HG02840 (cell line): ENCODE measurements around the gene AIPL1.

Source experiments
- ATAC-seq: cut with Tn5 transposase; IDR thresholded peaks from one replicate; pipeline ENCODE4 v1.9.1; 2021; ENCODE audit warnings: mild to moderate bottlenecking, moderate library complexity, moderate number of reproducible peaks; ENCODE audit not compliant: unreplicated experiment, low FRiP score

AIPL1 gene

DNA sequence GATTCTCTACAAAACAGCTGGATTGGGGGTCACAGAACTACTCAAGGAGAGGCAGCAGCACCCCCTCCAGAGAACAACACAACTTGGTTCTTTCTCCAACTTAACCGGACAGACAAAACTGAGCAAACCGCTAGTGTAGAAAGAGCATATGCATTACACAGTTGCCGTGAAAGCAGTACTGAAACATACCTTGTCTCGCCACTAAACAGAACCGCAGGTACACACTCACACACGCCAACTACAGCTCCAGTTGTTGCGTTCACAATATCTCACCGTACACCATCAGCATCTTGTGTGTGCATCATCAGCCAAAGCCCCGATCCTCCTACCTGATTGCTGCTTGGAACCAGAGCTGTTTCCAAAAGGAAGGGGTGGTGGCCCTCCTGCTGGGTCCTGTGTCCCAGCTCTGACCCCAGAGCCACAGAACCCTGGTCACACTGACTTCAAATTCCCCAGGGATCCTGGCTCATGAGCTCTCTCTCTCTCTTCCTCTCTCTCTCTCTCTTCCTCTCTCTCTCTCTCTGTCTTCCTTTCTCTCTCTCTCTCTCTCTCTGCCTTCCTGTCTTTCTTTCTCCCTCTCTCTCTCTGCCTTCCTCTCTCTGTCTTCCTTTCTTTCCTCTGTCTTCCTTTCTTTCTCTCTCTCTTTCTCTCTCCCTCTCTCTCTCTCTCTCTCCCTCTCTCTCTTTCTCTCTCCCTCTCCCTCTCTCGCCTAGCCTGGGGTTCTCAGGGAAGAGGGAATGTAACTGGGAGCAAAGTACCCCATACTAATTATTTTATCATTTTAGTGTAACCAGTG, 17.7 kb upstream of the AIPL1 start:
- no peak for ATAC-seq

DNA sequence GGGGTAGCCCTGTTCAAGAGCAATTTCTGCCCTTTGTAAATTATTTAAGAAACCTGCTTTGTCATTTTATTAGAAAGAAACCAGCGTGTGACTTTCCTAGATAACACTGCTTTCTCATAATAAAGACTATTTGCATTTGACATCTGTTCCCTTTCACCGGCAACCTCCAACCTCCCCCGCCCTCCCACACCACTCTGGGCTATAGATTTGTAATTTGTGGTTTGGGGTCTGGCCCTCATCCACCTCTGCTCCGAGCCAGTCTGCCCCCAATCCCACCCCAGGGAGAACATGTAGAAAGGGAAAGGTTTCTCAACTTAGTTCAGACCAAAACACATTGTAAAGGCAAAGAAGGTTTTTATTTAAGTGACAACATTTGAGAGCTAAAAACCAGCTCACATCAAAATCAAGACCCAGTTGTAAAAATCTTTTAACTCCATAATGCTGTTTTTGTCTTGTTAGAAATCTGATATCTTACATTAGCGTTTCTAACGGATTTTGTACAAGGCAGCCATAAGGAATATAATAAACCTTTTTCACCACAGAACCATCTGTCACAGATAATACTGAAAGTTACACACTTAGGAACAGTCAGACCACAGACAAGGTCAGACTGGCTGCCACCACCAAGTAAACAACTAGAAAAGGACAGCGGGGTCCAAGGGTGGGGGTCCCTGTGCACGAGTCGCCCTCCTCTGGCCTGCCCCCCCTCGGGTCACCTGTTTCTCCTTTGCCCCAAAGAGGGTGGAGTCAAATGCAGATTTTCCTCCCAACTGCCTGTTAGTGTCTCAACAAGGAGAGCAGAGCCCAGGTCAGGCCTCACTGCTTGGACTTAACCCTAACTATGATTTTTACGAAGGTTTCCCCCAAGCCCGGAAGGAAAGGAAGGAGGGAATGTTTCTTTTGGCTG, 16.3 kb upstream of the AIPL1 start:
- ATAC-seq, result no peak

DNA sequence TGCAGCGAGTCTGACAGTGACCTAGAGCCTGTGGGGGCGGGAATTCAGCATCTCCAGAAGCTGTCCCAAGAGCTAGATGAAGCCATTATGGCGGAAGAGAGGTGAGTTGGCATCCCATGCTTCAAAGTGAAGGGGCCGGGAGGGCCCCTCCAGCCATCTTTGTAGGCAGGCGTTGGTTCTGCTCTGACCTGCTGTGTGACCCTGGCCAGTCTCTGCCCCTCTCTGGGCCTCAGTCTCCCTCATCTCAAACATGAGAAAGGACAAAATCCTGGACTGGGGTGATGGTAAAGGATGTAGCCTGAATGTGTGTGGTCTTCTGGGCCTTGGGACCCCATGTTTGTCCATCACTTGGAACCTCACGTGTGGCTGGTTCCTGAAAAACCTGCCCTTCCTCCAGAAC, 14.4 kb upstream of the AIPL1 start:
- ATAC-seq, result no peak

DNA sequence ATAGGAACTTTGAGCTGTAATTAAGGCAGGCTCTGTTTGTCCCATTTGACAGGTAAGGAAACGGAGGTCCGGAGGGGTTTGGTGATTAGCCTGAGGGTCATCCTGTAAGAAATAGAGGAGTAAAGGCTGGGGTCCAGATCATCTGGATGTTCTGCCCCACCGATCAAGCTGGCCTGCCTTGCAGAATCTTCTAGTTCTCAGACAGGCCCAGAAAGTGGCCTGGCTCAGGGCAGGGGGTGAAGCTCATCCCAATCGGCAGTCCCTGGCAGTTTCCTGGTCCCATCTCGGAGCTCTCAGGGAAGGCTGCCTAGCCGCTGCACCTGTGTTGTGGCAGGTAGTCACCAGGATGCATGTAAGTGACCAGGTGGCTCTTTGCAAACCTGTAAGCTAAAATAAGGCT, 13.6 kb upstream of the AIPL1 start:
- ATAC-seq, result no peak

DNA sequence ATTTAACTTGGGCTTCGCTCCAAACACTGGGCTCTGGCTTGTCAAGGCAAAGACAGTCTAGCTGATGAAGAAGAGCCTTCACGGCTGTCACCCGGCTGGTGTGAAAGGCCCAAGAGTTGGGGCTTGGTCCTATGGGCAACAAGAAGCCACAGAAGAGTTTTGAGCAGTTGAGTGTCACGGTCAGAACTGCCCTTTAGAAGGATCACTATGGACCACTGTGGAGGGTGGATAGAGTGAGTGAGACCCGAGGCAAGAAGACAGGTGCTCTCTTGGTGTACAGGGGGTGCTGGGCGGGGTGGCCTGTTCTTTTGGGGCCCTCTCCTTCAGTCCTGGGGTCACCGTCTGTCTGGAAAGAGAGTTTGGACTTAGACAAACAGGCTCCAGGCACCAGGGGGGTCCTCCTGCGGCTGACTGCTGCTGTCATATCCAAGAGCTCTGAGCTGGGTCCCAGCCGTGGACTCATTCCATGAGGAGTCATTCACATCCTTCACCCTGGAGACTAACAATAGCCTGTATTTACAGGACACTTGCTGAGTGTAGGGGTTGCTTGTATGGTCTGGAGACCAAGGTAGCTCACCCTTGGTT, 11.7 kb upstream of the AIPL1 start:
- no peak for ATAC-seq

DNA sequence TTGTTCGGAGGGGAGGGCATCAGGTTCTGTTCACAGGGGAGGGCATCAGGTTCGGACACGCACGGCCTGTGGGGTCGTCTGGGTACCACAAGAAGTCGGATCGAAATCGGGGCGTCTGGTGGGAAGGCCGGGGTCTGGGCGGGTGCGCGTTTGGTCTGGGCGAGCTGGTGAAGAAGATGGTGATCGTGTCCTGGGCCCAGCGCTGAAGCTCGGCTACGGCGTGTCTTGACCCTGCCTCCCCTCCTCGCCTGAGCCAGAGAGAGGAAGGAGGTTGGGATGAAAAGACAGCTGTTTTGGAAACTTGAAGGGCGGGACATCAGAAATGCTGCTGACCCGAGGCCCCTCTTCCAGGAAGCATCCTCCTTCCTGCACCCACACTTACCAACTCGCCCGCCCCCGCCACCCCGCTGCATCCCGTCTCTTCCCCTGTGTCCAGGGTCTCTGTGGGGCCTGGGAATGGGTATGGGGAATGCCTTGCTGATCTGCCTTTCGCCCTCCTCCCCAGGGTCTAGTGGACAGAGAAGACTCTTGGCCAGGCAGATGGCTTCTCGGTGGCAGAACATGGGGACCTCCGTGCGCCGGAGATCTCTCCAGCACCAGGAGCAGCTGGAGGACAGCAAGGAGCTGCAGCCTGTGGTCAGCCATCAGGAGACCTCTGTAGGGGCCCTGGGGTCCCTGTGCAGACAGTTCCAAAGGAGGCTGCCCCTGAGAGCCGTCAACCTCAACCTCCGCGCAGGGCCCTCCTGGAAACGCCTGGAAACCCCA, 9.8 kb upstream of the AIPL1 start:
- ATAC-seq, result no peak

DNA sequence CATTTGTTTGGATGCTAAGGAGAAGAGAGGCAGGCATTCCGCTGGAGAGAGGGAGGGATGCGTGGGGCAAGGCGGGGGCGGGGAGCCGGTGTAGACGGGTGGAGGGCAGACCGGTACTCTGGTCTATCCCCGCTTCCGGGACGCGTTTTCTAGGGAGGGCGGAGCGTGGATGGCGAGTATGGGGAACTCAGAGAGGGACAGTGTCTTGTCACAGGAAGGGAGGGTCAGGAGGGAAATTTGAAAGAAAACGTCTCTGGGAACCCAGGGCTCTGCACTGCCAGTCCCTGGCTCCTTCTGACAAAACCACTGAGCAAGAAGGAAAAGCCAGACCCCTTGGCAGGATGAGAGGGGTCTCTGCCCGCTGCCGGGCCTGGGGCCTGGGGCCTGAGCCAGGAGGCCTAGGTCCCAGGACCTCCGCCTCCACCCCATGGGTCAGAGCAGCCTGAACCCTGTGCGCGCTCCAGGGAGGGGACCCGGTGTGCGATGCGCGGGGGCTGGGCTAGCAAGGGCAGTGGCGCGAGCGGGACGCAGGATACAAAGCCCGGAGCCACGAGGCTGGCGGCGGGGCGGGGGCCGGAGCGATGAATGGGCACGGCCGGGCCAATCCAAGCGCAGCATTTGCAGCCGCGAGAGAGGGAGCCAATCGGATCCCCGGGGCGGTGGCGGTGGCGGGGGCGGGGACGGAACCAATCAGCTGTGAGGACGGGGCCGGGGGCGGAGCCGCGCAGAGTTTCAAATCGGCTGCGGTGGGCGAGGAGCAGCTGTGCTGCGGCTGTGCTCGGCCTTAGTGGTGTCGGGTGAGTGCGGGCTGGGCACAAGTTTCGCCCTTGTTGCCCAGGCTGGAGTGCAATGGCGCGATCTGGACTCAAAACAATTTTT, 9.0 kb upstream of the AIPL1 start, which contains the start of gene PIMREG:
PIMREG (plus strand) TSS at position 764 of the 879 bp plus-strand sequence. CDS start 656 bp downstream, outside the sequence.
- ATAC-seq, result peak; percentile 85

DNA sequence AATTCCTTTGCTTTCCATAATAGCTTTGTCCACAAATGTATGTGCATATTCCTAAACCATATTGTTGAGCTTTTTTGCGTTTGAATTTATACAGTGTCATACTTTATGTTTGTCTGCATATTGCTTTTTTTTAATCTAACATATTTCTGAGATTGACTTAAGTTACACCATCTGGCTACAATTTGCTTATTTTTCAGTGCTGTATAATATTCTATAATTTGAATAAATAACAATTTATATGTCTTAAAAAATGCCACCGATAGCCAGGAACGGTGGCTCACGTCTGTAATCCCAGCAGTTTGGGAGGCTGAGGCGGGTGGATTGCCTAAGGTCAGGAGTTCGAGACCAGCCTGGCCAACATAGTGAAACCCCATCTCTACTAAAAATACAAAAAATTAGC, 7.9 kb upstream of the AIPL1 start:
- no peak for ATAC-seq

DNA sequence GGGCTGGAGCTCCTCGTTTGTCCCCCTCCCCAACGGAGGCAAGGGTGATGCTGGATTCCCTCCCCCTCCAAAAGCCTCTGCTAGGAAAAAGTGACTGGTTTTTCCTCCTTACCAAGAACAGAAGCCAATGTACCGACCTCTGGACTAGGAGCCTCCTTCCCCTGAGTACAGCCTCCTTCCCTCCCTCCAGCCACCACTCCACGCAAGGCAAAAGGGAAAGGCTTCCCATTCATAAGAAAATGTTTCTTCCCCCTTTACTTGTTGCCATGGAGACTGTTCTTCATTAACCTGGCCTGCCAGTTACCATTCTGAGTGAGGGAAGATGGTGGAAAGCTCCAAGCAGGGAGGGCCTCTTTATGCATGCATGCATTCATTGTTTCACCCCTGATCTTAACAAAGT, 5.0 kb upstream of the AIPL1 start:
- no peak for ATAC-seq

DNA sequence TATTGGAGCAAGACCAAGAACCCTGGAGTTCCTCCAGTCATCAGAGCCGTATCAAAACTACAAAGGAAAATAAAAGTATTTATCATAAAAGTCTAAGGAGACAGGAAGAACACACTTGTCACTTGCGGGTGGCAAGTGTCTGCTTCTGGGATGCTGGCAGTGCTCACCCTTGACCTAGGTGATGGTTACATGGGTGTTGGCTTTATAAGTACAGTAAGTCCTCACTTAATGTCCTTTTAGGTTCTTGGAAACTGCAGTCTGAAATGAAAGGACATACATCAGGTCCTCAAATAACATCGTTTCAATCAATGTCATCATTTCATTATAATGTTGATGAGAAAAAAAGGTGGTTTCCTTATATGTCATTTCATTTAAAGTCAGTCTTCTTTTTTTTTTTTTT, 3.0 kb upstream of the AIPL1 start:
- ATAC-seq, result no peak

DNA sequence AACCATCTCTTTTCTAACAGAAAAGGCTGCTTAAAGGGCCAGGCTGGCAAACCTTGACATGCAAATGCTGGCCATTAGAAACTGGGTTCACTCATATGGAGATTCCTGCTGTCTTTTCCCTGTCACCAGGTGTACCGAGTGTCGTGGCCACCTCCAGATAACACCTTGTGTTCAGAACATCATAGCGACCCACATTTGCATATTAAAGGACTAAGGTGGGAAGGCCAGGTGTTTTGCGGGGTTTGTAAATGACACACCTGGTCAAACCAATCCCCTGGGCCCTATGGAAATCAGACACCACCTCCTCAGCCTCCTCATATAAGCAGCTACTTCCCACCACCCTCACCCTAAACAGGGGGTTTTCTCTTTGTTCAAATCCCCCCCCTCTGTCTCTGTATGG, 2.5 kb upstream of the AIPL1 start:
- ATAC-seq, result no peak

DNA sequence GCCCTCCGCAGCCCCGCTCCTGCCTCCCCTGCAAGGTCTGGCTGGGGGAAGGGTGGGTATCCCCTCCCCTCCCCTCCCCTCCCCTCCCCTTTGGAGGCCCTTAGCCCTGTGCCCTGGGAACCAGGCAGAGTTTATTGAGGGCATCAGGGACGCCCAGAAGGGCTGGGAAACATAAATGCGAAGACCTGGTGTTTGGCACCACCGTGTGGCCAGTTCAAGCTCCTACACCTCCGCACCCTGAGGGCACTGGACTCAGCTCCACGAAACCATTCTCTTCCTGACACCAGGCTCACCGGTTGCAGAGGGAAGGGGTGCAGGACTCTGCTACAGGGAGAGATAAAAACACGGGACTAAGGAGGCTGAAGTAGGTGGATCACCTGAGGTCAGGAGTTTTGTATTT, 1.0 kb upstream of the AIPL1 start:
- no peak for ATAC-seq

DNA sequence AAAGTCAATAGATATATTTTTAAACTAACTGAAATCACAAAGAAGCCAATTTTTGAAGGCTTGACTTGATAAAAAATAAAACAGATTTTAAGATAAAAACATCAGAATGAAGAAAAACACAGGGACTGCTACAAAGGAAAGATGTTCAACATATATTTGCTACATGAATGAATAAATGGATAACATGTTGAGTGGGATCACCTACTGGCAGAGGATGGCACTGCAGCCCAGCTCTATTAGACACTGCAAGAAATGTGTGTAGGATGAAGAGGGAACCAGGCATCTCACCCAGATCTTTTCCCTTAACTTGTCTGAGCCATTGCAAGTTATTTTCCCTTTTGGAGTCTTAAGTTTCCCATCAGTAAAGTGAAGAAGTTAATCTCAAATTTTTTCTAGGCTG, 4.2 kb downstream of the AIPL1 start:
- ATAC-seq, result no peak

DNA sequence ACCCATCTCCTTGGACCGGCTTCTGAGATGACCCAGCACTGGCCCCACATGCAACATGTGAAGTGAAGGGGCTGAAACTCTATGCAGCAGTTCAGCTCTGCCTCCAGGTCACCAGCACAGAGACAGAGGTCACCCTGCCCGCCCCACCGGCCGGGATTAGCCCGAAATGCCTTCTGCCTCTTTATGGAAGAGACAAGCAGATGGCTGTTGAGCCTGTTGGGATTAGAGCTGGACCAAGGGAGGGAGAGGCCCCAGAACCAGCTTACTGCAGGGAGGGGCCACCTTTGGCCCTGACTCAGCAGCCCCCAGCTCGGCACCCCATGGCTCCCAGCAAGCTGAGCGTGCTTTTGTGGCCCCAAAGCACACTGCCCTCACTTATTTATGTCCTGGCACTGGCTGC, 5.7 kb downstream of the AIPL1 start:
- ATAC-seq, result no peak

DNA sequence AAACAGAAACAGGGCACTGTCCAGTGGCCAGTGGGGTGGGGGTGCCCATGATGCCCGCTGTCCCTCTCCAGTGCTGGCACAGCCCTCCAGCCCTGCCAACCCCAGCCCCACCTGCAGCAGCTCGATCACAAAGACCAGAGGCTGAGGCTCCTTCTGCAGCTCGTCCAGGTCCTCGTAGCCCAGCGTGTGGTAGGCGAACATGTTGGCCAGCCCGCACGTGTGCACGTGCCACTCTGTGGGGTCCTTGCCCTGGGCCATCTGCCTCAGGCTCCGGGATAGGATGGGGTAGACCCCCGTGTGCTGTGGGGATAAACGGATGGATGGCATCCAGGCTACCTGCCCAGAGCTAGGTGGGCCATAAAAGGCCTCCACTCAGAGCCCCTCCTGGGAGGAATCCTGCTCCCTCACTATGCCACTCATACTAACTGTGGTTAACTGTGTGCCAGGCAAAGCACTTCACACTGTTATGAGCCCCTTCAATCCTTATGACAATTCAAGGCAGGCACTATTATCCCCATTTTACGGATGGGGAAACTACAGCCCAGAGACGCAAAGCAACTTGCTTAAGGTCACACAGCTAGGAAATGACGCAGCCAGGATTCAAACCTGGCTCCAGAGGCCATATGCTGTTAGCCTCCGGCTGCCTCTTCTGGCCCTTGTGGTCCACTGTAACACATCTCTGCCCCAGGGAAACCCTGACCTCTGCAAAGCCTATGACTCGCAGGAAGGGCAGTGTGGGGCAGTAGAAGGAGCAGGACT, 6.5 kb downstream of the AIPL1 start:
- no peak for ATAC-seq

DNA sequence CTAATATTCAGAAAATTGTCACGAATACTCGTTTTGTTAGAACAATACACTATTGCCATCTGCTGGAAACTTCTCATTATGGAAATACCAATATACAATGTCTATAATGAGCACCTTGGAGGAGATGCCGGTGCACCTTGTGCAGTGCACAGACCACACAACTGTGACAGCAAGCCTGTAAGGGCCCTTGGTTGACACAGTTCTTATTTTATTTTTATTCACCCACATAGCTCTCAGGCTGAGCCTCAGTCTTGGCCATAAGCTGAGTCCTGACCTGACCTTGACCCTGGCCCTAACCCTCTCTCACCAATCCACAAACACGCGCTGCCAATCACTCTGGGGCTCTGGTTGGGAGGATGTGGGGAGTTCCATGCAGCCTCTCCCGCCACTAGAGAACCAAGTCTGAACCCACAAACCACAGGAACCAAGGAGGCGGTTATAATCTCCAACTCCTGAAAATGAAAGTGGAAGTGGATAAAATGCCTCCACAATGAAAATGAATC, 7.6 kb downstream of the AIPL1 start:
- no peak for ATAC-seq

DNA sequence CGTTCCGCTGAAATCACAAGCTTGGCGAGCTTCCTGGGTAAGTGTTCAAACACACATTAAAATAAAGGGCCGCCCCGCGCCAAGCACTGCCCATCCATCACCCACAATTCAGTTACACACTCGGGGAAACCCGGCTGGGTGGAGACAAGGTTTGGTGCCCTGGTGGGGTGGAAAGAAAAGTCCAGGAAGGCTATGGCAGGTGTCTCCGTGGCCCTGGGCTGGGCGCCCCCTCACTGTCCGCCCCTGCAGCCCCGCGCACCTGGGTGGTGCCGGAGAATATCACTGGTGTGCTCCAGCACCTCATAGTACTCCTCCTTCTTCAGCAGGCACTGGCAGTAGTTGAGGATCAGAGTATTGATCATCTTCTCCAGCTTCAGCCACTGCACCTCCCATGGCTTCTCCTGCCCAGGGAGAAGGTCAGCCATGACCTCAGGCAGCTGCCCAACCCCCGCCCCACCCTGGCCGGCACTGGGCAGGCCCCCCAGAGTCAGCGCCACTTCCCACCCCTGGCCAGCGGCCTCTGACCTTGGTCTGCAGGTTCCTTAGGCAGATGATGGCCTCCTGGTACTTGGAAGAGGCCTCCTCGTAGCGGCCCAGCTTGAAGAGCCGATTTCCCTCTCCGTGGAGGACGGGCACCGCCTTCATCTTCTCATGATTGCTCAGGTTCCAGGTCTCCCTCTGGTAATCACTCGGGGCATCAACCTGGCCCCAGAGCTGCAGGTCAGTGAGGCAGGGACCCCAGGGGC, 8.4 kb downstream of the AIPL1 start:
- ATAC-seq, result no peak

DNA sequence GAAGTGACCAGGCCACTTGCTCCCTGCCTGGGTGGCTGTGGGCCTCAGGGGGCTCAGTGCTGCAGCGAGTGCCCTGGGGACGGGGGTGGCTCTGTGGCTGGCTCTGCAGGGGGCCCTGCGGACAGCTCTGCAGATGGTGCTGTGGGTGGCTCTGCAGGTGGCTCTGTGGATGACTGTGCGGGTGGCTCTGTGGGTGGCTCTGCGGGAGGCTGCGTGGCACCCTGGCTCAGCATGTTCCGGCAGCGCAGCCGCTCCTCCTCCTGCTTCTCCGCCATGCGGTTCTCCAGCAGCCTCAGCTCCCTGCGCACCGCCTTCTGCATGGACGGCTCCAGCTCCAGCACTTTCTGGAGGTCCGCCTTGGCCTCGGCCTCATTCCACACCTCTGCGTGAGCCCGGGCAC, 9.5 kb downstream of the AIPL1 start:
- no peak for ATAC-seq
